NT2/D1 (cell line): ENCODE results near the gene ASIC2.

Experiments used
- DNase-seq: peaks from one replicate; pipeline ENCODE4 v3.0.0-alpha.2; 2011; ENCODE audit warnings: low read depth, low spot score
- H3K27me3 ChIP-seq: 2 replicates; pipeline ENCODE4 v1.6.0; 2011; ENCODE audit warnings: mild to moderate bottlenecking; ENCODE audit not compliant: insufficient read length, insufficient read depth
- H3K36me3 ChIP-seq: 2 replicates; pipeline ENCODE4 v1.6.1; 2011; ENCODE audit warnings: mild to moderate bottlenecking, low read length, mixed read lengths; ENCODE audit not compliant: insufficient read depth, insufficient read length
- H3K4me1 ChIP-seq: 2 replicates; pipeline ENCODE4 v1.5.1; 2011; ENCODE audit not compliant: insufficient read depth, insufficient read length
- H3K4me3 ChIP-seq: 2 replicates; pipeline ENCODE4 v1.5.1; 2011; ENCODE audit warnings: low read depth; ENCODE audit not compliant: insufficient read length
- H3K9ac ChIP-seq: 2 replicates; pipeline ENCODE4 v1.6.0; 2011; ENCODE audit warnings: low read depth; ENCODE audit not compliant: insufficient read length
- H3K9me3 ChIP-seq: 2 replicates; pipeline ENCODE4 v1.5.1; 2011; ENCODE audit warnings: mild to moderate bottlenecking, low read length; ENCODE audit not compliant: insufficient read depth
- SUZ12 ChIP-seq: IDR thresholded peaks from 2 replicates; pipeline ENCODE4 v1.6.1; 2011; ENCODE audit not compliant: insufficient read length, insufficient read depth; ENCODE audit errors: extremely low read depth
- YY1 ChIP-seq: IDR thresholded peaks from 2 replicates; pipeline ENCODE4 v1.6.1; 2011; ENCODE audit not compliant: insufficient read length, insufficient read depth
- ZNF274 ChIP-seq: IDR thresholded peaks from 2 replicates; pipeline ENCODE4 v1.6.1; 2011; ENCODE audit warnings: mild to moderate bottlenecking, low read depth, low read length

ASIC2 gene

DNA sequence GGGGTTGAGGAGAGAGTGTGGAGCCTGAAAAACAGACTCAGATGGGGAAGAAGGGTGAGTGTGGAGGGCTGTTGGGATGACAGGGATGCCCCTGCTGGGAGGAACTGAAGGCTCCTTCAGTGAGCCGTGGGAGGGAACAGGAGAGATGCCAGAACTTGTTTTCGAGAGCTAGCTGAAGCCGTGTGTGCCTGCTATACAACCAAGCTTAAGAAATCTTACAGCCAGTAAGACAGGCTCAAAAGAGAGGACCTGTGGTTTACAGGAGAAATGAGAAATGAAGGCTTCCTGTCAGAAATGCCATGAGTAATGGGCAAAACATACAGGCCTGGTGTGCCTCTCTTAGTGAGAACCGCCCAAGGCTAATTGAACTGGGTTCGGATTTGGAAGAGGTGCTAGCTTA lies 201.8 kb downstream of the ASIC2 start:
- TF ChIP-seq YY1 (no peak), ZNF274 (no peak), SUZ12 (no peak)
- no peak for DNase-seq

DNA sequence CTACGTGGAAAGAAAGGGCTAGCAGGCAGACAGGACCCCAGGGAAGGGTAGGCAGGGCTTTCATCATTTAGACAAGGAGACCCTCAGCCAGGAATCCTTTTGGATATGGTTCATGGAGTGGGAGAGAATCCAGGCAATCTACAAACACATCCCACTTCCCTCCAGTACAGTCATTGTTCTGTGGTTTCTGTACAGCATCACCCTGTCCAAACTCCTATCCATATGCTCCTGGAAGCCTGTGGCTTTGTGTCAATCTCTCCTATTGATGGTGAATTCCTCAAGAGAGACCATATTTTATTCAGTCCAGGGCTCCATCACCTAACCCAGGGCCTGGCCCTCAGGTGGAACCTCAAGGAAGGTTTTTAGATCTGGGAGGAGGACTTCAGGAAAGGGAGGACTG lies 202.3 kb downstream of the ASIC2 start:
- Histone ChIP-seq H3K9ac (no peak overlapping the region), H3K9me3 (no peaks in the 10 kb centered on the region), H3K27me3 (no peaks in the 10 kb centered on the region), H3K4me3 (no peak overlapping the region), H3K4me1 (no peaks in the 10 kb centered on the region), H3K36me3 (no peaks in the 10 kb centered on the region)
- DNase-seq: no peak
- TF ChIP-seq SUZ12: no peak
- no peak for TF ChIP-seq YY1
- TF ChIP-seq ZNF274: no peak

More for the DNA sequence above, 201.8 kb downstream of the ASIC2 start:
- H3K27me3 ChIP-seq: no peaks in the 10 kb centered on the region
- H3K36me3 ChIP-seq: no peaks in the 10 kb centered on the region
- no peaks in the 10 kb centered on the region for H3K9me3 ChIP-seq
- no peak overlapping the region for H3K9ac ChIP-seq
- H3K4me3 ChIP-seq: no peak overlapping the region
- H3K4me1 ChIP-seq: no peaks in the 10 kb centered on the region

DNA sequence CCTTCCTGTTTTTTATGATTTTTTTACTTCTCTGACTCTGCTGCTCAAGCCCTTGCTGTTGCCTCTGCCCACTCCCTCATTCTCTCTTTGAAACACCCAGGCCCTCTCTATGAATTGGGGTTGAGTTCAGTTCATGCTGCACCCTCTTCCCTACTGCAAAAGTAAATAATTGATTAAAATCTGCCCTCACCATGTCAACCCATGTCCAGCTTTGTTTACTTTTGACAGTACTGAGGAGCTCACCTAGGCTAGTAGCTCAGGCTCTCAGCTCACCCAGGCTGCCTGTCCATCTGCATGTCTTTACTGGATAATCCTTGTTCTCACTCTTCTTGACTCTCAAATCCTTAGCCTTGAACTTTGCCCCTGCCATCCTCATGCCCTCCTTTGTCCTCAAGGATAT lies 206.2 kb downstream of the ASIC2 start:
- no peak for DNase-seq
- Histone ChIP-seq H3K27me3 (no peaks in the 10 kb centered on the region), H3K4me1 (no peaks in the 10 kb centered on the region), H3K4me3 (no peak overlapping the region), H3K9ac (no peak overlapping the region), H3K36me3 (no peaks in the 10 kb centered on the region), H3K9me3 (no peaks in the 10 kb centered on the region)
- TF ChIP-seq YY1 (no peak), SUZ12 (no peak), ZNF274 (no peak)

DNA sequence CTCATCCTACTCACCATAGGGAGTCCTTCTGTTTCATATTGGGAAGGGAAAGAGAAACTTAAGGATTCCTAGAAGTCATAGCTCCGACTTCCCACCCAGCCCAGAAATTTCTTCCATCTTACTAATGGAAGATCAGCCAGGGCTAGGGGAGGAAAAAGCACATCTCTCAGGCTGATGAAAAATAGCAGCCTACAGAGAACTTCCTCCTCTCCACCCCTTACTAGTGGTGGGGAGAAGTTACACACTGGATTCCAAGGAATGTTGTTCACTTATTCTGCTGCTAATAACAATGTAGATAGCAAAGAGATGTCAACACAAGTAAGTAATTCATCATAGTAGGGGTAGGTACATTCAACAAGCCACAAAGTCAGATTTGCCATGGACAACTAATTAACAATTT lies 207.1 kb downstream of the ASIC2 start:
- Histone ChIP-seq H3K9ac (no peak overlapping the region), H3K27me3 (no peaks in the 10 kb centered on the region), H3K9me3 (no peaks in the 10 kb centered on the region), H3K4me1 (no peaks in the 10 kb centered on the region), H3K4me3 (no peak overlapping the region), H3K36me3 (no peaks in the 10 kb centered on the region)
- TF ChIP-seq SUZ12 (no peak), ZNF274 (no peak), YY1 (no peak)
- no peak for DNase-seq

DNA sequence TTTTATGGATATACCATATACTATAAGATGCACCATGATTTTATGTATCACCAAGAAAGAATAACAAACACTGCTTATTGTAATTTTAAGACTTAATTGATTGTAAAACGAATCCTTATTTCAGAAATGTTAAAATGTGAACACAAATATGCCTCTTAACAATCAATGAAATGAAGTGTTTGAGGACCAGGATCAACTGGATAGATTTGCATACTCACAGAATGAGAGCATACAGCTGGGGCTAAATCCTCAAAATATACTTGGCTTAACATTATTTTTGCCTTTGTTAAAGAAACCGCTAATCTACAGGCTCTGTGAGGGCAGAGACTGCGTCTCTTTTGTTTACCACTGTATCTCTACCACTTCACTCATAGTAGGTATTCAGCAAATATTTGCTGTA lies 207.8 kb downstream of the ASIC2 start:
- TF ChIP-seq ZNF274: no peak
- no peak for TF ChIP-seq SUZ12
- TF ChIP-seq YY1: no peak
- H3K9me3 ChIP-seq: no peaks in the 10 kb centered on the region
- H3K27me3 ChIP-seq: no peaks in the 10 kb centered on the region
- no peaks in the 10 kb centered on the region for H3K4me1 ChIP-seq
- no peak overlapping the region for H3K9ac ChIP-seq
- H3K4me3 ChIP-seq: no peak overlapping the region
- H3K36me3 ChIP-seq: no peaks in the 10 kb centered on the region
- no peak for DNase-seq

DNA sequence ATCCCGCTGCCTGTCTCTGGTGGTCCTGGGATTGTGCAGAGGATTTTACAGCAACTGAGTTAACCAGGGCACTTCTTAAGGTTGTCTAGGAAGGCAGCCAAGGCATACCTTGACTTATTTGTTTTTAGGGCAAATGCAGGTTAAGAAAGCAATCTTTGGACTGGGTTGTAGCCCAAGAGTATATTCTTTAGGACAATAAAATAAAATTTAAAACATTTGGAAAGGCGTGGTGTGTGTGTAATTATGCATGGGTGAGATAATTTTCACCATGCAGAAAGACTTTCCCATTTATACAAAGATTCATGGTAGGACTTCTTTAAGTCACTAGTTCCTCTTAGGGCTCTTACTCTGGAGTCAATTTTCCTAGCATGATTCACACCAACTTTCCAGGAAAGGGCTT lies 208.3 kb downstream of the ASIC2 start:
- H3K27me3 ChIP-seq: no peaks in the 10 kb centered on the region
- H3K4me1 ChIP-seq: no peaks in the 10 kb centered on the region
- no peaks in the 10 kb centered on the region for H3K36me3 ChIP-seq
- TF ChIP-seq ZNF274: no peak
- TF ChIP-seq SUZ12: no peak
- no peak for TF ChIP-seq YY1
- H3K9me3 ChIP-seq: no peaks in the 10 kb centered on the region
- no peak overlapping the region for H3K4me3 ChIP-seq
- DNase-seq: no peak
- H3K9ac ChIP-seq: no peak overlapping the region

DNA sequence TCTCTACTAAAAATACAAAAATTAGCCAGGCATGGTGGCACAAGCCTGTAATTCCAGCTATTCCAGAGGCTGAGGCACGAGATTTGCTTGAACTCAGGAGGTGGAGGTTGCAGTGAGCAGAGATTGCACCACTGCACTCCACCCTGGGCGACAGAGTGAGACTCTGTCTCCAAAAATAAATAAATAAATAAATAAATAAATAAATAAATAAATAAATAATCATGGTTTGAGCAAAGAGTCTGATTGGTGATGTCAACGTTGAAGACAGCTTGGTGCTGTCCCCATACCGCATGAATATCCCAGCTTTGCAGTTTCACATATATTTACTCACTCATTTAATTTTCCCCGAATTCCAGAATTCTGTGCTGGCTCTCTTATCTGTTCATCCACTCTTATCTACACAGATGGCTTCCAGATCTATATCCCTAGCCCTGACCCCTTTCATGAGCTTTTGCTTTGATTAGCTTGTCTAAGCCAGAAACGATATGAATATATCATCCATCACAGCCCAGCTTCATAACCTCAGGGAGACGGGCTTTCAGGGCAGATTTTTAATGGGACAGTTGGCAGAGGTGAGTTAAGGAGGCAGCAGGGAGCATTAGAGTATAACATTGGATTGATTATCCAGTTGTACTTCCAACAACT lies 210.4 kb downstream of the ASIC2 start:
- no peak for DNase-seq
- H3K4me3 ChIP-seq: no peak overlapping the region
- H3K27me3 ChIP-seq: no peaks in the 10 kb centered on the region
- H3K9ac ChIP-seq: no peak overlapping the region
- no peaks in the 10 kb centered on the region for H3K4me1 ChIP-seq
- no peaks in the 10 kb centered on the region for H3K9me3 ChIP-seq
- H3K36me3 ChIP-seq: no peaks in the 10 kb centered on the region
- TF ChIP-seq ZNF274 (no peak), YY1 (no peak), SUZ12 (no peak)

DNA sequence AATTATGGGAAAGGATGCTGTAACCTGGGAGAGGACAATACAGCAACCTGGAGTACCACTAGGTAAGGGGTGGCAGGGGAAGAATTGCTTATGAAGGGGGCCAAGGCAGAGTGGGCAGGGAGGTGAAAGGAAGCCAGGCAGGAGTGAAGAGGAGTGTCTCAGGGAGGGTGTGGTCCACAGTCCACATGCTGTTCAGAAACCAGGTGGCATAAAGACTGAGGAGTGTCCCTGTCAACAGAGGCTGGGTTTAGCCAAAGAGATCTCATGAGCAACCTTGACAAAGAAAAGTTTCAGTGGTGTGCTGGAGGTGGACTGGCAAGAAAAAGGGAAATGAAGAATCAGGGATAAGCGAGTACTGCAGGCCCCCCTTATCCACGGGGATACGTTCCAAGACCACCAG lies 213.0 kb downstream of the ASIC2 start:
- DNase-seq: no peak
- Histone ChIP-seq H3K4me3 (no peak overlapping the region), H3K27me3 (no peaks in the 10 kb centered on the region), H3K4me1 (no peaks in the 10 kb centered on the region), H3K9ac (no peak overlapping the region), H3K36me3 (no peaks in the 10 kb centered on the region), H3K9me3 (no peaks in the 10 kb centered on the region)
- no peak for TF ChIP-seq YY1
- TF ChIP-seq SUZ12: no peak
- TF ChIP-seq ZNF274: no peak
